ENCODE results near the gene SLC30A3.

DNA sequence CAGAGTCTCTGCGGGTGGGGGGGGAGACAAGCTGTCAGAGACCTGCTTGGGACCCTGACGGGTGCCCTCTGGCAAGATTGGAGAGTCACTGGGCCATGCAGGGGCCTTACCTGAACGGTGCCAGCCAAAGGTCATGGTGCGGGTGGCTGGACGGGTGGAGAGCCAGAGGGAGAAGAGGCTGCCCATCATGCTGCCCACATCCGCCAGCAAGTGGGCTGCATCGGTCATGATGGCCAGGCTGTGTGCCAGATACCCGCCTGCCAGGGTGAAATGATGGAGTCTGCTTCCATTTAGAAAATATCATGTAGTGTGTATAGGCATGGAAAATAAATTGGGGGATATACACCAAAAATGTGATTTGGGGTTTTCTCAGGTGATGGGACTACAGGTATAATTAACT, 4.8 kb downstream of the SLC30A3 start:
- TF ChIP-seq EZH2 (IDR thresholded peaks at IDR 0.05) (no peak), POLR2AphosphoS5 (IDR thresholded peaks at IDR 0.05; ENCODE audit: borderline replicate concordance, low read depth, low read length) (no peak)
